ENCODE measurements around the gene LYAR. TPM values are rescaled to one million over a fixed set of nuclear protein-coding genes. Genes with fewer than 3 reads are reported as not detected.

LYAR gene
- total RNA-seq = 10 to 100 TPM in 3 of 4 donors, 1 to 10 TPM in 1; 4.7 to 16.1 (median 10.3) TPM

DNA sequence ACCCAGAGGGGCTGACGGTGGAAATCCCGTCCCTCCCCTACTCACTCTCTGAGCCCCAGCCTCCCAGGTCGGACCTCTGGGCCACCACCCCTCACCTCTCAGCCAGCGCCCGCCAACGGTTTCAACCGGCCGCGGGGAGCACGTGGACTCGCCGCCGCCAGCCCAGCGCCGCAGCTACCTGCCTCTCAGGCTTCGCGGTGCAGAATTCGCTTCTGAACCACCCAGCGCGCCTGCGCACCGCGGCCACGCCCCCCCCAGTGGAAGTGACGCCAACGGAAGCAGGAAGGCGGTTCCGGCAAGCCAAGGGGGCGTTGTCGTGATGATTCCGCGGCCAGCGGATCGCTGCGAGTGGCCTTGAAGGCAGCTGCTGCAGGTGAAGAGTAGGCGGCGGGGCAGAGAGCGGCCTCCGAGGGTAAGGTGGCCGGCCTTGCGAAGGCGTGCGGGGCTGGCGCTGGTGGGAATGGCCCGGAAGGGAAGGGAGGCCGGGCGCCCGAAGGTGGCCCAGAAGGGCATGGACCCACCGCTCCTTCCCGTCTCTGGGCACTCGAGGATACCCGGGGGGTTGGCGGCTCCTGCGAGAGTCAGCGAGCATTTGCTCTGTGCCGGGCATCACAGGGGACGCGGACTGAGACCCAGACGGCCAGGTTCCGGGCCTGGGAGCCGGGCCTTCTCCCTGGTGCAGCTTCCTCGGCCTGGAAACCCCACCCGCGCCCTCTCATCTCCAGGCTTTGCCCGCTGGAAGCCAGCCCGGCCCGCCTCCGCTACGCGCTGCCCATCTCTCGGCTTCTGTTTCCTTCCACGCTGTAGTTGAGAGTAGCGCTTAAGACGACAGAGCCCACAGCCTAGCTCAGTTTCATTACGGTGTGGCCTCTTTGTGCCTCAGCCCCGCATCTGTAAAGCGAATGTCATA lies at the start of gene LYAR, which contains the start of gene ZBTB49:
Gene LYAR, minus strand, starts transcription at position 214 of the 910 bp plus-strand sequence. CDS start 6,412 bp downstream, outside the sequence.
Gene ZBTB49, plus strand, starts transcription at position 311 of the 910 bp plus-strand sequence. CDS start 9,695 bp downstream, outside the sequence.
- H3K27ac ChIP-seq = peak within 1 kb of the TSS in 3 of 4 donors; percentile 31 to 90 (median 78)
- 0 to 1% methylated on average over 54 to 58 of the region's 77 CpGs for WGBS, 2 donors
- peaks cover 0 to 22% (median 0%) of the 10 kb centered on the region in 3 donors for H3K36me3 ChIP-seq

DNA sequence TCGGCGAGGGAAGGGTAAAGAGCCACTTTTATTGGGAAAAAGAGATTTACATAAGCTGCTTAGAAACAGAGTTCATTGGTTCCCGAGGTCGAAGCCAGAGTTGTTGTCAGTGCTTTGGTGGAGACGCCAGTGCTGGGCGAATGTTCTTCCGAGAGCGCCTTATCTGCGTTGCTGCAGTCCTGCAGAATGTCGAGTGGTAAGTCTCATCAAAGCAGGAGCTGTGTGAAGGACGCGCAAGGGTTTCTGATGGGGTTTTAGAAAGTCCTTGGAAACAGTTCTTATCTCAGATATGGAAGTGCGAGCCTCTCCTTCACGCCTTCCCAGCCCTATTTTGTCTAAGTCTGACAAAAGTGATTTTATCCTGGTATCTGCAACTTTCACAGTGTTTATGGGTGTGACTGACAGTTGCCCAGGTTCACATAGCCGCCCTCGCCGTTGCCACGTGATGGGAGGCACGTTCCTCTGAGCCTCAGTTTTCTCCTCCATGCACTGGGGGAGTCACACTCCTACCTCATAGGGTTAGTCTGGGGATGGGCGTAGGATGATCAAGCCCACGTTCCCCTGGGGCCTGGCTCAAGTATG lies 49.6 kb upstream of the LYAR start:
- H3K4me1 ChIP-seq = no peaks in the 10 kb centered on the region
- H3K9me3 ChIP-seq = no peaks in the 10 kb centered on the region
- no peaks in the 10 kb centered on the region for H3K27me3 ChIP-seq
- no peaks in the 10 kb centered on the region for H3K36me3 ChIP-seq
- no peak overlapping the region for H3K4me3 ChIP-seq
- no peak for DNase-seq (ENCODE audit: low spot score in 2 of 2)
- 62 to 64% methylated on average over 21 of the region's 21 CpGs for WGBS, 2 donors
- no peak for TF ChIP-seq CTCF (IDR thresholded peaks at IDR 0.05)
- H3K27ac ChIP-seq = no peak overlapping the region

More for the DNA sequence above, at the start of gene LYAR, which contains the start of gene ZBTB49:
- peak; percentile 79 to 90 for DNase-seq (ENCODE audit: low spot score in 2 of 2)
- Histone ChIP-seq H3K4me1 (peaks cover 0 to 40% (median 15%) of the 10 kb centered on the region in 4 donors), H3K4me3 (peak within 1 kb of the TSS; percentile 62 to 98 (median 80)), H3K9me3 (no peaks in the 10 kb centered on the region), H3K27me3 (no peaks in the 10 kb centered on the region)
- TF ChIP-seq POLR2A (IDR thresholded peaks at IDR 0.05) (peak; percentile 35 to 61), CTCF (IDR thresholded peaks at IDR 0.05) (no peak), EP300 (IDR thresholded peaks at IDR 0.05) (peak; percentile 86 to 94)

DNA sequence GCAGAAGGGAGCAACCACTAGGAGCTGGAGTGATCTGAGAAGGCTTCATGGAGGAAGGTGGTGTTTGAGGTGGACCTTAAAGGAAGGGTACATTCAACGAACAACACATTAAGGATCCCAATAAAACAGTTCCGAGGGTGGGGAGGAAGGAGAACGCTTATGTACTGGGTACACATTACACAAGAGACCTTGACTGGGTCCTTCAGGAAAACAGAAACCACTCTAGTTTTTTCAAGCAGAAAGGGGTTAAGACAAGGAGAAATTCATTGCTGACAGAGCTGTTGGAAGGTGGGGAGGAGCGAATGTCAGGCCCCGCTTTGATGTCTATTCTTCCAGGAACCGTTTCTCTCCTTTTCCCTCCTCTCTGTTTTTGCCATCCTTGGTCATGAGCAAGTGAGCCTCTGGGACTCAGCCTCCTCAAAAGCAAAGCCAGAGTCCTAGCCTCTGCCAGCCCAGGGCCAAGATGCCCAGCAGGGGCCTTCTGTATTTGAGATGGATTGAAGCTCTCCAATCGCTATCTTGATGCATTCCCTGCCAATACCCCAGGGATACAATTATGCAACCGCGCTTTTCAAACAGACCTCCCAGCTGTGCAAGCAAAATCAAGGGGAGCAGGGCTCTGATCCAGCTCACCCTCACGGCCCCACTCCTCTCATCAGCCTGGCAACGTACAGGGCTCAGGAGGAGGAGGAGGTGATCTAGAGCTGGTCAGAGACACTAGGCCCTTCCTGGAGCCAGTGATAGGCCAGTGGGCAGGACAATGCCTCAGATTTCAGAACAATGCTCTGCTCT lies 48.5 kb upstream of the LYAR start:
- no peak for DNase-seq (ENCODE audit: low spot score in 2 of 2)

GRCh38 chr4:4334798-4335520 lies 45.0 kb upstream of the LYAR start:
- Histone ChIP-seq H3K27me3 (no peaks in the 10 kb centered on the region), H3K4me3 (no peak overlapping the region), H3K27ac (no peak overlapping the region), H3K4me1 (no peaks in the 10 kb centered on the region), H3K9me3 (peaks cover 0 to 7% (median 0%) of the 10 kb centered on the region in 4 donors), H3K36me3 (no peaks in the 10 kb centered on the region)
- peak in 1 of 2 donors; percentile 41 for DNase-seq (ENCODE audit: low spot score in 2 of 2)
- TF ChIP-seq EP300 (IDR thresholded peaks at IDR 0.05) (no peak), POLR2A (IDR thresholded peaks at IDR 0.05) (no peak), CTCF (IDR thresholded peaks at IDR 0.05) (peak; percentile 44 to 63 (median 56))
- 52 to 54% methylated on average over 21 of the region's 21 CpGs for WGBS, 2 donors

More for the DNA sequence above, 48.5 kb upstream of the LYAR start:
- WGBS, 2 donors = 59 to 63% methylated on average over 11 of the region's 11 CpGs
- Histone ChIP-seq H3K27ac (no peak overlapping the region), H3K27me3 (no peaks in the 10 kb centered on the region), H3K9me3 (no peaks in the 10 kb centered on the region), H3K4me3 (no peak overlapping the region), H3K36me3 (no peaks in the 10 kb centered on the region), H3K4me1 (no peaks in the 10 kb centered on the region)
- TF ChIP-seq EP300 (IDR thresholded peaks at IDR 0.05) (no peak), POLR2A (IDR thresholded peaks at IDR 0.05) (no peak), CTCF (IDR thresholded peaks at IDR 0.05) (no peak)

Data from tibial nerve (tissue), 4 donors.